HFF-Myc (cell line): ENCODE data around the gene CFL2.
"Not testable (repeated sequence)": the region's sequence is repeated elsewhere in the genome, so short reads cannot be mapped to it uniquely, and the experiment has no call there.

Source experiments
- DNase-seq: peaks from one replicate; pipeline ENCODE4 v3.0.0-alpha.2; 2011; ENCODE audit warnings: low read depth; ENCODE audit errors: extremely low read depth
- H3K4me3 ChIP-seq: replicated peaks from 2 replicates; pipeline ENCODE4 v1.5.1; 2011; ENCODE audit warnings: low read depth, mild to moderate bottlenecking, control low read depth, low read length
- TF ChIP-seq, protein P1 (sequence below): IDR thresholded peaks from 2 replicates; pipeline ENCODE4 v1.5.1; 2012; ENCODE audit warnings: mild to moderate bottlenecking, low read depth, low read length, control low read depth; ENCODE audit errors: missing control alignments

CFL2 gene

DNA sequence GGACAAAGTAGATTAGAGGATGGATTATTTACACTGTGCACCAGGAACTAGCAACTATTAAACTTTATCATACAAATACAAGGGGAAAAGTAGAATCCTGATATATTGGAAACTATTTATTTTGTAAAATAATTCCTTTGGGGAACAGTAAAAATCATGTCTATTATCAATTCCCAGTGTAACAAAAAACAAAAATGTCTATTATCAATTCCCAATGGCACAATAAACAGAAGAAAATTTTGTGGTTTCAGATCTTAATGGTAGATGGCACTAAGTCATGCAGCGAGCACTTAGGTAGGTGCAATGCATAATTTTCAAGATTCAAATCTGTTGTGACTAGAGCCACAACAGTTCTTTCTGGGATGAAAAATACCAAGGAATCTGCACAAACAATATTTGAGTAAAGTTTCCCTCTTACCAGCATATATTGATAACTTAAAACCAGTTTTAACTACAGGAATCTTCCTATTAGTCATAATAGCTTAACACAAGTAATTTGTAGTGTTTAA is 13.7 kb downstream of the CFL2 start:
- no peak for DNase-seq
- H3K4me3 ChIP-seq = no peak overlapping the region
- TF ChIP-seq, protein P1, sequence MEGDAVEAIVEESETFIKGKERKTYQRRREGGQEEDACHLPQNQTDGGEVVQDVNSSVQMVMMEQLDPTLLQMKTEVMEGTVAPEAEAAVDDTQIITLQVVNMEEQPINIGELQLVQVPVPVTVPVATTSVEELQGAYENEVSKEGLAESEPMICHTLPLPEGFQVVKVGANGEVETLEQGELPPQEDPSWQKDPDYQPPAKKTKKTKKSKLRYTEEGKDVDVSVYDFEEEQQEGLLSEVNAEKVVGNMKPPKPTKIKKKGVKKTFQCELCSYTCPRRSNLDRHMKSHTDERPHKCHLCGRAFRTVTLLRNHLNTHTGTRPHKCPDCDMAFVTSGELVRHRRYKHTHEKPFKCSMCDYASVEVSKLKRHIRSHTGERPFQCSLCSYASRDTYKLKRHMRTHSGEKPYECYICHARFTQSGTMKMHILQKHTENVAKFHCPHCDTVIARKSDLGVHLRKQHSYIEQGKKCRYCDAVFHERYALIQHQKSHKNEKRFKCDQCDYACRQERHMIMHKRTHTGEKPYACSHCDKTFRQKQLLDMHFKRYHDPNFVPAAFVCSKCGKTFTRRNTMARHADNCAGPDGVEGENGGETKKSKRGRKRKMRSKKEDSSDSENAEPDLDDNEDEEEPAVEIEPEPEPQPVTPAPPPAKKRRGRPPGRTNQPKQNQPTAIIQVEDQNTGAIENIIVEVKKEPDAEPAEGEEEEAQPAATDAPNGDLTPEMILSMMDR = no peak

DNA sequence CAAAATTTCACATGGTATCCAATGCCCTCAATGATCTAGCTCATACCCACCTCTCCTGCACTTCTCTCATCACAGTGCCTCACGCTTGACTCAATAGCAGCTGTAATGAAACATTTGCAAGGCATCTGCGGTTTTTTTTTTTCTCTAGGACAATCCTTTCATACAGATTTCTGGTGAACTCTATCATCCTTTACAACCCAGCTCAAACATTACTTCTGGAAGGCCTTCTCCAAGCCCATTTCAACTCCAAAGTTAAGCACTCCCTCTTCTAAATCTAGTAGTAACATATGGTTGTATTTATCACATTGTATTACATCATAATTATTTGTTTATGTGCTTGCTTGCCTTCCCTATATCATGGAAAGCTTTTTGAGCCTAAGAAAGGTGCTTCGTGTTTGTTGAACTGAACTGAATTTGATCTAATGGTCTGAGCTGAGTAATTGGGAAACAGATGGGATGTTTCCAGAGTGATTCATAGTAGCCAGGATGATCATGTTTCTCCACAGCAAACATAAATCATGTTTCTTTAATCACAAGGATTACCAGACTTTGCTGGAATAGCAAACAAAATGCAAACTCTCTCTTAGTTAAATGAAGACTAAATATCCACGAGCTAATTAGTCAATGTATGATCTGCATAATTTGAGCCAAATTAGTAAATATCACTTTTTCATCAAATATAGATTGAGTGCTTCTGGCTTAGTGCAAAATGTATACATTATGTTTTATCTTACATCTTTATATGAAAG is 14.3 kb downstream of the CFL2 start:
- no peak overlapping the region for H3K4me3 ChIP-seq
- DNase-seq = peak; percentile 97
- TF ChIP-seq, protein P1 = no peak

DNA sequence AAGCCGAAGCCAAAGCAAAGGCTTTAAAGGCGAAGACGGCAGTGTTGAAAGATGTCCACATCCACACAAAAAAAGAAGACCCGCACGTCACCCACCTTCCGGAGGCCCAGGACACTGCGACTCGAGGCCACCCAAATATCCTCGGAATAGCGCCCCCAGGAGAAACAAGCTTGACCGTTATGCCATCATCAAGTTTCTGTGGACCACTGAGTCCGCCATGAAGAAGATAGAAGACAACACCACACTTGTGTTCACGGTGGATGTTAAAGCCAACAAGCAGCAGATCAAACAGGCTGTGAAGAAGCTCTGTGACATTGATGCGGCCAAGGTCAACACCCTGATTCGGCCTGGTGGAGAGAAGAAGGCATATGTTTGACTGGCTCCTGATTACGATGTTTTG is 20.2 kb downstream of the CFL2 start:
- H3K4me3 ChIP-seq, DNase-seq: not testable (repeated sequence)

DNA sequence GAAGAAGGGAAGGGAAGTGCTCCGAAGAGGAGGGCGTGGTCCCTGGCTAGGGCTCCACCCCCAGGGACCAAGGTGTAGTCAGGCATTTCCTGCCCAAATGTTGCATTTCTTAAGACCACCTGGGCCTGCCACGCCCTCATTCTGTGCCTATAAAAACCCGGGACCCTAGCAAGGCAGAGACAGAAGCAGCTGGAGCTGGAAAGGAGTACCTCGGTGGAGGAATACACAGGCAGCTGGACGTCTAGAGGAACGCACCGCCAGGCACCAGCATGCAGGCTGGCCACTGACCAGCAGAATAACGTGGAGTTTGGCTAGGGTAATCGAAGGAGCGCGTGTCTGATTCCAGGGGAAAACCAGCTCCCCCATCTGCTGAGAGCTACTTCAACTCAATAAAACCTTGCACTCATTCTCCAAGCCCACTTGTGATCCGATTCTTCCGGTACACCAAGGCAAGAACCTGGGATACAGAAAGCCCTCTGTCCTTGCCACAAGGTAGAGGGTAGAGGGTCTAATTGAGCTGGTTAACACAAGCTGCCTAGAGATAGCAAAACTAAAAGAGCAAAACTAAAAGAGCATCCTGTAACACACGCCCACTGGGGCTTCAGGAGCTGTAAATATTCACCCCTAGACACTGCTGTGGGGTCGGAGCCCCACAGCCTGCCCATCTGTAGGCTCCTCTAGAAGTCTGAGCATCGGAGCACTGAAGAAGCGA is 21.0 kb downstream of the CFL2 start:
- H3K4me3 ChIP-seq = no peak overlapping the region

DNA sequence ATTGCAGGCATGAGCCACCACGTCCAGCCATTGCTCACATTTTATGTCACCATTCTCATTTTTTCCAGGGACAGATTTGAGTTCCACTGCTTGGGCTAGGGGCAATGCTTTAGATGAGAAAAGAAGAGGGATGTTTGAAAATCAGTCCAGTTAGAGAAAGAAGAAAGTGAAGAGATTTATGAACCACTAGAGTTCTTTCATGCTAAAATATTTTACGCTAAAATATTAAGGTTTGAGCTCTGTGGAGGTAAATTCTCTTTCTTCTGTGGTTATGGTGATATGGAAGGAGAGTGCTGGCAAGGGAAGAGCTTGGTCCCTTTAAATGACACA is 21.5 kb downstream of the CFL2 start:
- no peak overlapping the region for H3K4me3 ChIP-seq
- TF ChIP-seq, protein P1 = no peak
- DNase-seq = no peak

More for the DNA sequence above, 21.0 kb downstream of the CFL2 start:
- TF ChIP-seq, protein P1 = no peak
- DNase-seq = no peak

DNA sequence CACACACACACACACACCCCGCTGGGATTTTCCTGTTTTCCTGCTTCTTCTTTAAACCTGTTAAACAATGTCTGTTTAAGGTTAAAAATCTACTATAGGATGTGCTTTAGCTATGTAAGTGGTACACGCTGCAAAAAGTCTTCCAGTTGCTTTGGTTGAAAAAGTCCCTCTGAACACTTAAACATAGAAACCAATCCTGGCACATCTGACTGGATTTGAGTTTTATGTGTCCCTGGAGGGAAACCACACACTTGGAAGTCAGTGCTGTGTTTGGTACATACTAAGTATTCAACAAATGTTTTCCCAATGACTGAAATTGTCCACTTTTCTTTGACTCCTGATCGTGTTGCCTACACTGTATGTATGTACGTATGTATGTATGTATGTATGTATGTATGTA is 22.0 kb downstream of the CFL2 start:
- DNase-seq = no peak
- no peak overlapping the region for H3K4me3 ChIP-seq
- TF ChIP-seq, protein P1 = no peak

DNA sequence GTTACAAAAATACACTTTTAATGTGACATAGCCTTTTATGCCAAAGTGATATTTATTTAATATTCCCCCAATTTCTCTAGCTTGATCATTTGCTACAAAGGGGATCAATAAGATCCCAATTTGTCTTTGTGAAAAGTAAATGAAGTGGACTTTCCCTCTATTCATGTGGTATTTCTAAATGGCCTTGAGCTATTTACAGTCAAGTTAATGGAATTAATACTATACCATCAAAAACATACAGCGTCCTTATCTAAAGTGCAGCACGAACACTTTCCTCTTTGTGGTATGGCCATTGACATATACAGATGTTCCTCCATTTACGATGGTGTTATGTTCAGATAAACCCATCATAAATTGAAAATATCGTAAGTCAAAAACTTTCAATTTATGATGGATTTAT is 23.2 kb downstream of the CFL2 start:
- TF ChIP-seq, protein P1 = no peak
- no peak overlapping the region for H3K4me3 ChIP-seq
- DNase-seq = no peak
